B cell (primary cell): ENCODE results near the gene DHH. TPM values are rescaled to one million over a fixed set of nuclear protein-coding genes. Genes with fewer than 3 reads are reported as not detected.
"Not testable (repeated sequence)": the region's sequence is repeated elsewhere in the genome, so short reads cannot be mapped to it uniquely, and the experiment has no call there.

Experiments used
- ATAC-seq: fragments of 200-7000 bp; cut with Tn5 transposase; one replicate; pipeline ENCODE4 v1.10.0; 2021; ENCODE audit warnings: low read depth, mild to moderate bottlenecking, moderate number of reproducible peaks, moderate library complexity
- CTCF ChIA-PET: fragments of 350-600 bp; sonication (Branson Sonifier 250); formaldehyde crosslinking; loops from one replicate; lab custom pipeline; 2021; ENCODE audit warnings: antibody characterized with exemption, inconsistent platforms; lab: Charles Lee
- POLR2A ChIA-PET: fragments of 350-600 bp; sonication (Branson Sonifier 250); formaldehyde crosslinking; loops from one replicate; lab custom pipeline; 2021; ENCODE audit warnings: antibody characterized with exemption; lab: Charles Lee
- DNase-seq: peaks from one replicate; pipeline ENCODE4 v3.0.0; 2013
- H2AFZ ChIP-seq: 2 replicates; pipeline ENCODE4 v1.6.1; 2012; ENCODE audit warnings: mild to moderate bottlenecking, low read depth, low read length; ENCODE audit not compliant: insufficient read depth, poor library complexity, severe bottlenecking
- H3K27ac ChIP-seq, 2 donors: 1 replicate in 1 of 2; 2 replicates in 1 of 2; pipeline ENCODE4 v1.5.1; 2012 to 2013; ENCODE audit warnings: low read length in 2 of 2, mild to moderate bottlenecking in 2 of 2, moderate library complexity in 1 of 2
- H3K27me3 ChIP-seq, 4 experiments: fragments of 200-600 bp in 1 of 4; sonication (generic) in 1 of 4; replicated peaks in 1 of 4; 1 replicate in 2 of 4; 2 replicates in 2 of 4; pipeline versions ENCODE4 v1.6.1 to v1.7.0; 2013 to 2016; ENCODE audit warnings: low read length in 3 of 4, mild to moderate bottlenecking in 2 of 4, mixed read lengths in 1 of 4, moderate library complexity in 1 of 4; ENCODE audit not compliant: insufficient read depth in 4 of 4, control insufficient read depth in 3 of 4; ENCODE audit errors: control extremely low read depth in 1 of 4
- H3K36me3 ChIP-seq, 2 experiments: replicated peaks in 1 of 2; 1 replicate in 1 of 2; 2 replicates in 1 of 2; pipeline versions ENCODE4 v1.6.1 to v1.7.1; 2013; ENCODE audit warnings: low read length in 1 of 2; ENCODE audit not compliant: insufficient read depth in 2 of 2, control insufficient read depth in 1 of 2; ENCODE audit errors: control extremely low read depth in 1 of 2, extremely low read depth in 1 of 2
- H3K4me1 ChIP-seq, 2 donors: fragments of 200-600 bp in 1 of 2; sonication (generic) in 1 of 2; 1 replicate in 1 of 2; 2 replicates in 1 of 2; pipeline versions ENCODE4 v1.5.1 to v1.6.1; 2013 to 2017; ENCODE audit warnings: low read length in 2 of 2; ENCODE audit not compliant: control insufficient read depth in 2 of 2, insufficient read depth in 2 of 2
- H3K4me2 ChIP-seq: replicated peaks from 2 replicates; pipeline ENCODE3; 2012; ENCODE audit warnings: mild to moderate bottlenecking, low read depth, low read length; ENCODE audit not compliant: poor library complexity, severe bottlenecking
- H3K4me3 ChIP-seq, 5 experiments: fragments of 200-600 bp in 1 of 5; sonication (generic) in 1 of 5; 1 replicate in 3 of 5; 2 replicates in 2 of 5; pipeline versions ENCODE4 v1.5.1 to v1.7.0; 2011 to 2016; ENCODE audit warnings: low read length in 4 of 5, mild to moderate bottlenecking in 4 of 5, low read depth in 2 of 5, control low read depth in 1 of 5, moderate library complexity in 1 of 5; ENCODE audit not compliant: insufficient read depth in 1 of 5; ENCODE audit errors: control extremely low read depth in 1 of 5, extremely low read depth in 1 of 5
- H3K79me2 ChIP-seq: fragments of 200-600 bp; sonication (generic); one replicate; pipeline ENCODE4 v1.6.0; 2016; ENCODE audit warnings: low read length; ENCODE audit not compliant: control insufficient read depth, insufficient read depth
- H3K9ac ChIP-seq: fragments of 200-600 bp; sonication (generic); 2 replicates; pipeline ENCODE4 v1.6.1; 2017; ENCODE audit warnings: mild to moderate bottlenecking, low read length, moderate library complexity
- H3K9me3 ChIP-seq, 3 donors: one replicate each; pipeline versions ENCODE4 v1.6.1 to v1.7.1; 2013; ENCODE audit warnings: low read length in 2 of 3; ENCODE audit not compliant: control insufficient read depth in 2 of 3, insufficient read depth in 1 of 3; ENCODE audit errors: control extremely low read depth in 1 of 3
- H4K20me1 ChIP-seq: 2 replicates; pipeline ENCODE4 v1.6.0; 2012; ENCODE audit warnings: mild to moderate bottlenecking, low read length; ENCODE audit not compliant: insufficient read depth, control insufficient read depth, poor library complexity, severe bottlenecking
- H3K27ac Mint-ChIP-seq: one replicate; pipeline ENCODE4 v1.8.0; 2021; ENCODE audit warnings: mixed read lengths
- H3K27me3 Mint-ChIP-seq: one replicate; pipeline ENCODE4 v1.8.0; 2021; ENCODE audit warnings: mixed read lengths
- H3K4me1 Mint-ChIP-seq: one replicate; pipeline ENCODE4 v1.8.0; 2021; ENCODE audit warnings: mixed read lengths
- H3K4me3 Mint-ChIP-seq: one replicate; pipeline ENCODE4 v1.8.0; 2021; ENCODE audit warnings: mixed read lengths
- H3K9me3 Mint-ChIP-seq: one replicate; pipeline ENCODE4 v1.8.0; 2022; ENCODE audit warnings: mixed read lengths; ENCODE audit not compliant: insufficient read depth
- CTCF ChIP-seq: fragments of 200-600 bp; IDR thresholded peaks from one replicate; pipeline ENCODE4 v1.8.0; 2022; ENCODE audit warnings: antibody characterized with exemption, mild to moderate bottlenecking
- EZH2 ChIP-seq: IDR thresholded peaks from 2 replicates; pipeline ENCODE4 v1.6.1; 2012; ENCODE audit warnings: borderline replicate concordance, low read depth, mild to moderate bottlenecking, moderate library complexity, low read length; ENCODE audit not compliant: insufficient read depth, poor library complexity, severe bottlenecking
- WGBS: methylation state at CpG from one replicate; pipeline ENCODE4 v1.1.5; 2013; ENCODE audit warnings: missing lambda C conversion rate; ENCODE audit not compliant: insufficient coverage; 5-methylcytosine and 5-hydroxymethylcytosine counted together
- intact Hi-C: fragments of 100-400 bp; cut with micrococcal nuclease; formaldehyde crosslinking; loops from one replicate; pipeline ENCODE4 v1.10.0; 2022
- polyA plus RNA-seq: library from polyadenylated mRNA; depleted of rRNA; stranded (reverse); fragments of >200 nt; gene quantifications from 2 replicates; pipeline ENCODE4 v1.2.3, GENCODE V29; 2012
- total RNA-seq, 2 donors: library from RNA; stranded (reverse); fragments of 120-200 nt in 1 of 2; gene quantifications; 1 replicate in 1 of 2; 2 replicates in 1 of 2; pipeline versions ENCODE4 v1.2.3 to v1.2.4, GENCODE V29; 2013 to 2022

DHH gene
- total and polyA plus RNA-seq, 2 donors (not counting 1 experiment from before 2014, with no cell fraction given): 0.07 to 0.81 TPM

GRCh38 chr12:49138587-49138986, 44.0 kb upstream of the DHH start:
- Histone ChIP-seq H4K20me1 (no peaks in the 10 kb centered on the region), H3K4me3 (no peak overlapping the region), H2AFZ (no peak overlapping the region), H3K9ac (no peak overlapping the region), H3K27me3 (no peaks in the 10 kb centered on the region), H3K9me3 (no peaks in the 10 kb centered on the region), H3K27ac (no peak overlapping the region), H3K4me1 (peaks cover 0 to 3% of the 10 kb centered on the region in 2 donors), H3K79me2 (peaks cover 34% of the 10 kb centered on the region), H3K36me3 (no peaks in the 10 kb centered on the region), H3K4me2 (no peak overlapping the region)
- ChIA-PET CTCF (interaction anchor here (0.6 to 1.5 kb wide), 7 partner anchors 11 to 155 kb away, joined by 3 to 8 read pairs (median 3); no protein-coding TSS in a partner anchor), POLR2A (no interaction called here)
- no CpG with 5 or more reads among the region's 2 CpGs for WGBS
- Mint-ChIP-seq H3K27ac (no peak overlapping the region), H3K27me3 (no peaks in the 10 kb centered on the region), H3K4me3 (no peak overlapping the region), H3K4me1 (peaks cover 6% of the 10 kb centered on the region), H3K9me3 (no peaks in the 10 kb centered on the region)
- intact Hi-C loops: no loop called here
- ATAC-seq (no peak), DNase-seq (no peak)
- TF ChIP-seq EZH2: no peak
- TF ChIP-seq CTCF: no peak

GRCh38 chr12:49137476-49137875, 42.9 kb upstream of the DHH start:
- H4K20me1 ChIP-seq: no peaks in the 10 kb centered on the region
- H3K4me1 ChIP-seq: peaks cover 6 to 10% of the 10 kb centered on the region in 2 donors
- H3K36me3 ChIP-seq: no peaks in the 10 kb centered on the region
- TF ChIP-seq CTCF (no peak), EZH2 (no peak)
- POLR2A ChIA-PET: no interaction called here
- H2AFZ ChIP-seq: no peak overlapping the region
- H3K9ac ChIP-seq: no peak overlapping the region
- Mint-ChIP-seq H3K4me3 (no peak overlapping the region), H3K27me3 (no peaks in the 10 kb centered on the region), H3K27ac (no peak overlapping the region), H3K4me1 (peaks cover 17% of the 10 kb centered on the region), H3K9me3 (no peaks in the 10 kb centered on the region)
- CTCF ChIA-PET: interaction anchor here (1.1 to 1.2 kb wide), 2 partner anchors 10 to 53 kb away, joined by 3 read pairs; no protein-coding TSS in a partner anchor
- H3K4me3 ChIP-seq: no peak overlapping the region
- no peak for ATAC-seq
- H3K27me3 ChIP-seq: no peaks in the 10 kb centered on the region
- peaks cover 36% of the 10 kb centered on the region for H3K79me2 ChIP-seq
- no peaks in the 10 kb centered on the region for H3K9me3 ChIP-seq
- H3K4me2 ChIP-seq: no peak overlapping the region
- H3K27ac ChIP-seq: no peak overlapping the region
- intact Hi-C loops: no loop called here
- WGBS: no CpG with 5 or more reads among the region's 1 CpG
- no peak for DNase-seq

GRCh38 chr12:49136997-49137396, 42.4 kb upstream of the DHH start:
- H3K9me3 Mint-ChIP-seq, H3K27me3 Mint-ChIP-seq, H3K4me2 ChIP-seq, H4K20me1 ChIP-seq, DNase-seq, H3K4me3 ChIP-seq, H3K27me3 ChIP-seq, intact Hi-C loops, H3K4me3 Mint-ChIP-seq, H3K27ac ChIP-seq, H3K36me3 ChIP-seq, H2AFZ ChIP-seq, H3K9ac ChIP-seq, POLR2A ChIA-PET, H3K27ac Mint-ChIP-seq, H3K9me3 ChIP-seq, ATAC-seq: not testable (repeated sequence)
- Histone ChIP-seq H3K4me1 (peaks cover 11 to 13% of the 10 kb centered on the region in 2 donors), H3K79me2 (peaks cover 36% of the 10 kb centered on the region)
- WGBS: 100% methylated on average over 1 of the region's 3 CpGs
- CTCF ChIA-PET: interaction anchor here (1.1 kb wide), 1 partner anchor 53 kb away, joined by 3 read pairs; no protein-coding TSS in a partner anchor
- H3K4me1 Mint-ChIP-seq: peaks cover 21% of the 10 kb centered on the region
